DOHH2 (cell line): Measurements from ENCODE around the gene TMED10.

Source experiments
- EZH2phosphoT487 ChIP-seq: fragments of 200-600 bp; sonication (generic); IDR thresholded peaks from 2 replicates; pipeline ENCODE4 v1.6.1; 2017; ENCODE audit warnings: borderline replicate concordance, mild to moderate bottlenecking, antibody characterized with exemption, low read length, moderate library complexity, mixed read lengths
- TF ChIP-seq, protein P1 (sequence below): fragments of 200-600 bp; sonication (generic); IDR thresholded peaks from one replicate; pipeline ENCODE4 v1.5.1; 2014; ENCODE audit warnings: antibody characterized with exemption, mild to moderate bottlenecking, low read depth, low read length; ENCODE audit not compliant: poor library complexity, severe bottlenecking

DNA sequence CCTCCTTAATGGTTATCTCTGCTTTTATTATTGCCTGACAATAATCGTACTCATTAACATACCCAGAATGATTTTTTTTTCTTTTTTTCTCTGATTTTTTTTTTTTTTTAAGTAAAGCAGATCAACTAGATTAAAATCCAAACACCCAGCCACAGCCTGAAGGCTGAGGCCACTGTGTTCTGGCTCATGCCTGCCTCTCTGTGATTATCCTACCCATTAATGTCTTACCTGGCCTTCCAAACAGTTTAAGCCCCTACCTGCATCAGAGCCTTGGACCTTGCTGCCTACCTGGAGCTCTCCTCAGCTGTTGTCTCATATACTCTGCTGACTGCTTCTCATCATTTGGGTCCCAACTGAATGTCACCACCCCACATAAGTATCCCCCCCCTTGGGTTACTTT is 6.8 kb upstream of the TMED10 start:
- TF ChIP-seq, protein P1, sequence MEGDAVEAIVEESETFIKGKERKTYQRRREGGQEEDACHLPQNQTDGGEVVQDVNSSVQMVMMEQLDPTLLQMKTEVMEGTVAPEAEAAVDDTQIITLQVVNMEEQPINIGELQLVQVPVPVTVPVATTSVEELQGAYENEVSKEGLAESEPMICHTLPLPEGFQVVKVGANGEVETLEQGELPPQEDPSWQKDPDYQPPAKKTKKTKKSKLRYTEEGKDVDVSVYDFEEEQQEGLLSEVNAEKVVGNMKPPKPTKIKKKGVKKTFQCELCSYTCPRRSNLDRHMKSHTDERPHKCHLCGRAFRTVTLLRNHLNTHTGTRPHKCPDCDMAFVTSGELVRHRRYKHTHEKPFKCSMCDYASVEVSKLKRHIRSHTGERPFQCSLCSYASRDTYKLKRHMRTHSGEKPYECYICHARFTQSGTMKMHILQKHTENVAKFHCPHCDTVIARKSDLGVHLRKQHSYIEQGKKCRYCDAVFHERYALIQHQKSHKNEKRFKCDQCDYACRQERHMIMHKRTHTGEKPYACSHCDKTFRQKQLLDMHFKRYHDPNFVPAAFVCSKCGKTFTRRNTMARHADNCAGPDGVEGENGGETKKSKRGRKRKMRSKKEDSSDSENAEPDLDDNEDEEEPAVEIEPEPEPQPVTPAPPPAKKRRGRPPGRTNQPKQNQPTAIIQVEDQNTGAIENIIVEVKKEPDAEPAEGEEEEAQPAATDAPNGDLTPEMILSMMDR, result no peak
- no peak for TF ChIP-seq EZH2phosphoT487
